PFSK-1 (cell line): ENCODE data around the gene UGT1A7.

Experiments
- POLR2AphosphoS5 ChIP-seq: IDR thresholded peaks from 2 replicates; pipeline ENCODE4 v1.6.1; 2012; ENCODE audit warnings: low read depth, mild to moderate bottlenecking, control low read depth, low read length, moderate library complexity
- SIN3A ChIP-seq: IDR thresholded peaks from 2 replicates; pipeline ENCODE4 v1.6.1; 2012; ENCODE audit warnings: mild to moderate bottlenecking, low read length, moderate library complexity, borderline replicate concordance; ENCODE audit not compliant: insufficient read depth
- TAF1 ChIP-seq: IDR thresholded peaks from 2 replicates; pipeline ENCODE4 v1.6.1; 2012; ENCODE audit warnings: low read length, control low read depth, borderline replicate concordance; ENCODE audit not compliant: insufficient read depth
- TF ChIP-seq, protein P1 (sequence below), 2 experiments: IDR thresholded peaks; 2 replicates each; pipeline versions ENCODE4 v1.6.1 to v1.8.0; 2011 to 2012; ENCODE audit warnings: low read depth in 2 of 2, low read length in 2 of 2, control low read depth in 1 of 2, inconsistent platforms in 1 of 2, mild to moderate bottlenecking in 1 of 2, moderate library complexity in 1 of 2; ENCODE audit not compliant: insufficient read depth in 1 of 2

DNA sequence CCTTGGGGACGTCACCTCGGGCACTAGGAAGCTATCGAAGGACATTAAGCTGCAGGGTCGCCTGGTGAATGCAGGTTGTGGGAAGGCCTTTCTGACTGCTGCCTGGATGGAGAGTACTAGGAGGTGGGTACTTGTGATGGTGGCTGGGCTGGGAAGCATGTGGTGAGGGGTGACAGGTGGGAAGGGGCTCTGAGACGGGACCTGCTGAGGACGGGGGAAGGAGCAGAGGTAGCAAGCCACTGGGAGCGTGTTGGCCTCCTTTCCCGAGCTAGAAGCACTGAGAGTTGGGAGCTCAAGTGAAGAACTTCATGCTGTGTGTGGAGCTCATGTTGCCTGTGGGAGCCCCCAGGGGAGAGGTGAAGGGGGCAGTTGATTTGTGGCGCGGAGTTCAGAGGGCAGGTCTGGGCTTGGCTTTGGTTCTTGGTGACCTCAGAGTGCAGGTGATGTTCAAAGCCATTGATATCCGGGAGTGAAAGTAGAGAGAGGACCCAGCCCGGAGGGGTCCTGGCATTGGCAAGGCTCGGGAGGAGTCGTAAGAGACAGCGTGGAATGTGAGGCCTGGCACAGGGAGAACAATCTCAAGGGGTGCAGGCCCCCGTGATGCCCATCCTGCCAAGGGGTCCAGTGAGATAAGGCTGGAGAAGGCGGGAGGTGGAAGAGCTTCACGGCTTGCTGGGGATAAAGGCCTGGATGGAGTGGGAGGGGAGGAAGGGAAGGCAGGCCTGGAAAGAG is 109.6 kb downstream of the UGT1A7 start:
- TF ChIP-seq POLR2AphosphoS5 (no peak), TAF1 (no peak), SIN3A (no peak)
- TF ChIP-seq, protein P1, sequence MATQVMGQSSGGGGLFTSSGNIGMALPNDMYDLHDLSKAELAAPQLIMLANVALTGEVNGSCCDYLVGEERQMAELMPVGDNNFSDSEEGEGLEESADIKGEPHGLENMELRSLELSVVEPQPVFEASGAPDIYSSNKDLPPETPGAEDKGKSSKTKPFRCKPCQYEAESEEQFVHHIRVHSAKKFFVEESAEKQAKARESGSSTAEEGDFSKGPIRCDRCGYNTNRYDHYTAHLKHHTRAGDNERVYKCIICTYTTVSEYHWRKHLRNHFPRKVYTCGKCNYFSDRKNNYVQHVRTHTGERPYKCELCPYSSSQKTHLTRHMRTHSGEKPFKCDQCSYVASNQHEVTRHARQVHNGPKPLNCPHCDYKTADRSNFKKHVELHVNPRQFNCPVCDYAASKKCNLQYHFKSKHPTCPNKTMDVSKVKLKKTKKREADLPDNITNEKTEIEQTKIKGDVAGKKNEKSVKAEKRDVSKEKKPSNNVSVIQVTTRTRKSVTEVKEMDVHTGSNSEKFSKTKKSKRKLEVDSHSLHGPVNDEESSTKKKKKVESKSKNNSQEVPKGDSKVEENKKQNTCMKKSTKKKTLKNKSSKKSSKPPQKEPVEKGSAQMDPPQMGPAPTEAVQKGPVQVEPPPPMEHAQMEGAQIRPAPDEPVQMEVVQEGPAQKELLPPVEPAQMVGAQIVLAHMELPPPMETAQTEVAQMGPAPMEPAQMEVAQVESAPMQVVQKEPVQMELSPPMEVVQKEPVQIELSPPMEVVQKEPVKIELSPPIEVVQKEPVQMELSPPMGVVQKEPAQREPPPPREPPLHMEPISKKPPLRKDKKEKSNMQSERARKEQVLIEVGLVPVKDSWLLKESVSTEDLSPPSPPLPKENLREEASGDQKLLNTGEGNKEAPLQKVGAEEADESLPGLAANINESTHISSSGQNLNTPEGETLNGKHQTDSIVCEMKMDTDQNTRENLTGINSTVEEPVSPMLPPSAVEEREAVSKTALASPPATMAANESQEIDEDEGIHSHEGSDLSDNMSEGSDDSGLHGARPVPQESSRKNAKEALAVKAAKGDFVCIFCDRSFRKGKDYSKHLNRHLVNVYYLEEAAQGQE (IDR thresholded peaks at IDR 0.05; ENCODE audit: insufficient read depth in 1 of 2, low read depth in 2 of 2, low read length in 2 of 2) = no peak
